ENCODE measurements around the gene AXDND1.
"Not testable (repeated sequence)": the region's sequence is repeated elsewhere in the genome, so short reads cannot be mapped to it uniquely, and the experiment has no call there.

Gene AXDND1

DNA sequence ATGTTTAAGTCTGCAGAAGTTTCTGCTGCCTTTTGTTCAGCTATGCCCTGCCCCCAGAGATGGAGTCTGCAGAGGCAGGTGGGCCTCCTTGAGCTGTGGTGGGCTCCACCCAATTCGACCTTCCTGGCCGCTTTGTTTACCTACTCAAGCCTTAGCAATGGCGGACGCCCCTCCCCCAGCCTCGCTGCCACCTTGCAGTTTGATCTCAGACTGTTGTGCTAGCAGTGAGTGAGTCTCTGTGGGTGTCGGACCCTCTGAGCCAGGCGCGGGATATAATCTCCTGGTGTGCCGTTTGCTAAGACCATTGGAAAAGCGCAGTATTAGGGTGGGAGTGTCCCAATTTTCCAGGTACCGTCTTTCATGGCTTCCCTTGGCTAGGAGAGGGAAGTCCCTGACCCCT lies 99.9 kb downstream of the AXDND1 start:
- FAIRE-seq, result not testable (repeated sequence)

DNA sequence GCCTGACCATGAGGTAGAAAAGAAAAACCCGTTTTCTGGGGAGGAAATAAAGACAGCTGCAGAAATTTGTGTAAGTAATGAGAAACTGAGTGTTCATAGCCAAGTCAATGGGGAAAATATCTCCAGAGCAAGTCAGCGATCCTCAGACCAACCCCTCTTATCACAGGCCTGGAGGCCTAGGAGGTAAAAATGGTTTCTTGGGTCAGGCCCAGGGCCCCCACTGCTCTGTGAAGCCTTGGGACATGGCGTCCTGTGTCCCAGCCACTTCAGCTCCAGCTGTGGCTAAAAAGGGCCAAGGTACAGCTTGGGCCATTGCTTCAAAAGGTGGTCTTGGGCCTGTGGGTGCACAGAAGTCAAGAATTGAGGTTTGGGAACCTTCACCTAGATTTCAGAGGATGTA lies 108.9 kb downstream of the AXDND1 start:
- no peak for FAIRE-seq

GRCh38 chr1:179476484-179476883 lies 110.7 kb downstream of the AXDND1 start:
- FAIRE-seq, result no peak

DNA sequence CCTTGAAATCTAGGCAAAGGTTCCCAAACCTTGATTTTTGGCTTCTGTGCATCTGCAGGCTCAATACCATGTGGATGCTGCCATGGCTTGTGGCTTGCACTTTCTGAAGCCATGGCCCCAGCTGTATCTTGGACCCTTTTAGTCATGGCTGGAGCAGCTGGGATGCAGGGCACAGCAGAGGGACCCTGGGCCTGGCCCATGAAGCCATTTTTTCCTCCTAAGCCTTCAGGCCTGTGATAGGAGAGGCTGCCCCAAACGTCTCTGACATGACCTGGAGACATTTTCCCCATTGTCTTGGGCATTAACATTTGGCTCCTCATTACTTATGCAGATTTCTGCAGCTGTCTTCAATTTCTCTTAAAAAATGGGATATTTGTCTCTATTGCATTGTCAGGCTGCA lies 112.6 kb downstream of the AXDND1 start:
- no peak for FAIRE-seq

DNA sequence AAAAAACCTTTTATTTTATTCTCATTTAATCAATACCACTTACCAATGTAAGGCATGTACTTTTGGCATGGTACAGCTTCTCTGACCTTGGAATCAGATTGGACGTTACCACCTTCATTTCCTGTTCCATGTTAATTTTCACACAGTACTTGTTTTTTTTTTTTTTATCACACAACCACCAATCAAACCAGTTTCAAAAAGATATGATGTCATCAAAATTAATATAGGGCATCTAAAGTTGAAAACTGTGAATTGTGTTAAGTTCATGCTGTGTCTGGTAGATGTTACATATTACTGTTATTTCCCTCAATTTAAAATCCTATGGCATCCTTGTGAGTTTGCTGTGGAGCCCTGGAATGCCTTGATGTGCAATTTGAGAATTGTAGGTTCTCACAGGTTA lies 124.8 kb downstream of the AXDND1 start:
- no peak for FAIRE-seq

DNA sequence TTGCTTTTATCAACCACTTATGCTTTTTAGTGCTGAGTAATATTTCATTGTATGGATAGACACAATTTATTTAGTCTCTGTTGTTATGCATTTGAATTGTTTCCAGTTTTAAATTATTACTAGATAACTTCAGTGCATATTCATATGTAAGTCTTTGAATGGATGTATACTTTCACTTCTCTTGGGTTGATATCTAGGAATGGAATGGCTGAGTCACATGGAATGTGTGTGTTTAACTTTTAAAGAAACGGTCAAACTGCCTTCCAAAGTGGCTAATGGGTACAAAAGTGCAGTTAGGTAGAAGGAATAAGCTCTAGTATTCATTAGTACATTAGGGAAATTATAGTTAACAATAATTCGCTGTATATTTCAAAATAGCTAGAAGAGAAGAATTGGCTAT lies 127.6 kb downstream of the AXDND1 start:
- FAIRE-seq, result no peak

DNA sequence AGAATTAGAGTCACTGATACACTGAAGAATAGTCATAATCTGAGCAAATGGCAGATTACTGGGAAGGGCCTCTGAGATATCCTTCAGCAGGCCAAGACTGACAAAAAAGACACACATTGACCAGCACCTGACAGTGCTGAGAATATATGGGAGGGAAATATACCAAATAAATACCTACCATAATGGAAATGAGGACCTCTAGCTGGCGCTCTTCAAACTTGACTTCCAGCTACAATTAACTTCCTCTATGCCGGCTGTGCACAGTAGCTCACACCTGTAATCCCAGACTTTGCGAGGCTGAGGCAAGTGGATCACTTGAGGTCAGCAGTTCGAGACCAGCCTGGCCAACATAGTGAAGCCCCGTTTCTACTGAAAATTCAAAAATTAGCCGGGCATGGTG lies 140.4 kb downstream of the AXDND1 start:
- no peak for FAIRE-seq

DNA sequence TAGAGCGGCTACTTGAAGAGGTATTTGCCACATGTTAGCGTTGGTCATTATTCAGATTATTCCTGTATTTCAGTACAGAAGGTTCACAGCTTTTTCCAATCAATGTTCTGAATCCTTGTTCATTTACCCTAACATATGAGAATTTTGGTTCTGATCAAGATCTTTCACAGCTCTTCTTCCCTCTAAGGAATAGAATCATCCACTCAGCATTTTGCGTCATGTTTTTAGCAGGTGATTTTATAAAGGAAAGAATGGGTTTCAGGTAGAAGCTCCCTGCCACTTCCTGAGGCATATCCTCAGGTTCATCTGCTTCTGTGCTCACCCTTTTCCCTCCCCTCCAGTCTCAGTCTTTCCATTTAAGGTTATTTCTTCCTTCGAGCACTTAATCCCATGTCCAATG lies 143.6 kb downstream of the AXDND1 start:
- no peak for FAIRE-seq

- no peak for FAIRE-seq
Measured at GRCh38 chr1:179510038-179510437, 144.3 kb downstream of the AXDND1 start.

GRCh38 chr1:179516976-179517705 lies 151.4 kb downstream of the AXDND1 start:
- no peak for FAIRE-seq

- FAIRE-seq, result not testable (repeated sequence)
Measured at GRCh38 chr1:179518544-179518943, 152.8 kb downstream of the AXDND1 start.

GRCh38 chr1:179529482-179530195 lies 163.9 kb downstream of the AXDND1 start:
- FAIRE-seq, result no peak

DNA sequence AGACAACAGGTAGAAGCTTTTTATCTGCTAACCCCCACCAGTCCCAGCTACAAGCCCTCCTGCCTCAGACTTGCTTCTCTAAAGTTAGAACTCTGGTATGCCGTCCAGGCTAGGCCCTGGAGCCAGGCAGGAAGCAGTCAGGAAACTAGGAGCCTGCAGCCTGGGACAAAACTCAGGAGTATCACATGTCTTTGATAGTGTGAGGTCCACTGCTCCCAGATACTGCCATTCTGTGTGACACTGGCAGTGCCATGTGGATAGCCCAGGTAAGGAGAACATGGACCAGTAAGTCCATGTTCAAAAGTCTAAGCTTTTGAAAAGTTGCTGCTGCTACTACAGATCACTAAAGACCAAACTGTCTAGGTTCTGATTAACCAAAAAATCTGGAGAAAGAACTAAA lies 164.6 kb downstream of the AXDND1 start:
- FAIRE-seq, result no peak

- FAIRE-seq, result no peak
Measured at GRCh38 chr1:179541774-179542173, 176.0 kb downstream of the AXDND1 start.

DNA sequence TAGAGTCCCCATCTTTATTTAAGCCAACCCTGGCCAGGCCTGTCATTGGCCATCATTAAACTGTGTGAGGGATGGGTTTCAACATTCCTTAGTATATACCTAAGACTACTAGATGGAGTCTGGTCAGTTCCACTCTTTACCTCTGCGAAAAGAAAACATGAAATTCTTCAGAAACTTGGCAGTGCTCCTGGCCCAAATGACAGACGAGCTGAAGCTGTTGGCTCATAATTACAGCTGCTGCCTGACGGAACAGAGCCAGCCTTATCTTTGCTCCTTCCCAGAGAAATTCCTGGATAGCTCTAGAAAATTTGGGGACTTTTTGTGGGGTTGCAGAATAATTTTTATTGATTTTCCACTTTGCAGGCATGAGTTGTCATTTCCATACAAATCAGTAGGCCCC lies 179.6 kb downstream of the AXDND1 start:
- FAIRE-seq, result no peak

- no peak for FAIRE-seq
Measured at GRCh38 chr1:179547021-179547535, 181.3 kb downstream of the AXDND1 start.

GRCh38 chr1:179548666-179549367 lies 183.0 kb downstream of the AXDND1 start:
- FAIRE-seq, result no peak

DNA sequence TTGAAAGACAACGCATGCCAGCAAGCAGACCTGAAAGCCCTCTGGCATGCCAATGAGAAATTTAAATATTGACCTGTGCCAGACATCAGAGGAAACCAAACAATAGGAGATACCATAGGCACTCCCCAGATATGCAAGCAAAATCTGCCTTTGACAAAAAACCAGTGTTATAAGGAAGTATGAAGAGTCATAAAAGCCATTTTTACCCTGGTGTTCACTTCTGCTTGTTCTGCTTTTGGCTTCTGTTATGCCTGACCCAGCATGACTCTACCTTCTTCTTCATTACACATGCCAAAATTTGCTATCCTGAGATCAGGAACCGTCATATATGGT lies 183.6 kb downstream of the AXDND1 start:
- no peak for FAIRE-seq

DNA sequence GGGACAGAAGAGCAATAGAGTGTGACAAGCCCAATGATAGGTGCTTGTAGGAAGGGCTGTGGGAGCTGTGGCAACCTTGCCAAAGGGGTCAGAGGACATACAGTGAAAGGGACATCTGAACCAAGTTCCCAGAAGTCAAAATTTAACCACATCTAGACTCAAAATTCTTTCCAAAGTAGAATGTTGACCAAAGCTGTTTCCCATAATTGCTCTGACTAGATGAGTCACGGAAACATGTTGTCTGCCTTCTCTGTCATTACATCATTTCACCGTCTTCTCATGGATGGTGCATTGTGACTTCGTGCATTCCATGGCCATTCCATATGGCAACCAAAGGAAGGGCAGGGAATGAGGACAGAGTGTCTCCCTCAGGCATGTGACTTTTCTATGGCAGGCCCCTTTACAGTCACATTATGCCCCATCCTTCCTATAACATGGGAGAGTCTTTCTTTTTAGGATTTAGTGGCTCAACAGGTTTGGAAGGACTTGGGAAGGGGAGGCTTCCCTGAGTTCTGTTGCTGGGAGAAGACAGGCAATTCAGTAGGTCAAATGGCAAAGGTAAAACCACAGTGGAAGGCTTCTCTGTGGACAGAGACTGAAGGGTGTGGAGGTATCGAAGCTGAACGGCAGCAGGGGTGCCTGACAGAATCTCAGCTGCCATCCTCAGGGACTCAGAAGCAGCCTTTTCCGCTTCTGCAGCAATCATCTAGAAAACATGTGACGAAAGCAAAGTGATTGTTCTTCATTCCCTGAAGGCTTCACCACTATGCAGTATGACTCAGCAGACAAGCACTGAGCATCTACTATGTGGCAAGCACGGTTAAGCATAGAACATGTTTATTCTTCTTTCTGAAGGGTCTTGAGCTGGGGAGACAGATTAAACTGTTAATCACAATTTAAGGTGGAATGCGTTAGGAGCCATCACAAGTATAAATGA lies 185.2 kb downstream of the AXDND1 start:
- no peak for FAIRE-seq

- no peak for FAIRE-seq
Measured at GRCh38 chr1:179554427-179554826, 188.7 kb downstream of the AXDND1 start.

DNA sequence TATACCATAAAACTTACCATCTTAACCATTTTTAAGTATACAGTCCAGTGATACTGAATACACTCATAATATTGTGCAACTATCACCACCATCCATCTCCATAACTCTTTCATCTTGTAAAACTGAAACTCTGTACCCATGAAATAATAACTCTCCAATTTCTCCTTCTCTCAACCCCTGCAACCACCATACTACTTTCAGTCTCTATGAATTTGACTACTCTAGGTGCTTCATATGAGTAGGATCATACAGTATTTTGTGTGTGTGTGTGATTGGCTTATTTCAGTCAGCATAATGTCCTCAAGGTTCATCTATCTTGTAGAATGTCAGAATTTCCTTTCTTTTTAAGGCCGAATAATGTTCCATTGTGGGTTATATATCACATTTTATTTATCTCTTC lies 192.3 kb downstream of the AXDND1 start:
- FAIRE-seq, result no peak

DNA sequence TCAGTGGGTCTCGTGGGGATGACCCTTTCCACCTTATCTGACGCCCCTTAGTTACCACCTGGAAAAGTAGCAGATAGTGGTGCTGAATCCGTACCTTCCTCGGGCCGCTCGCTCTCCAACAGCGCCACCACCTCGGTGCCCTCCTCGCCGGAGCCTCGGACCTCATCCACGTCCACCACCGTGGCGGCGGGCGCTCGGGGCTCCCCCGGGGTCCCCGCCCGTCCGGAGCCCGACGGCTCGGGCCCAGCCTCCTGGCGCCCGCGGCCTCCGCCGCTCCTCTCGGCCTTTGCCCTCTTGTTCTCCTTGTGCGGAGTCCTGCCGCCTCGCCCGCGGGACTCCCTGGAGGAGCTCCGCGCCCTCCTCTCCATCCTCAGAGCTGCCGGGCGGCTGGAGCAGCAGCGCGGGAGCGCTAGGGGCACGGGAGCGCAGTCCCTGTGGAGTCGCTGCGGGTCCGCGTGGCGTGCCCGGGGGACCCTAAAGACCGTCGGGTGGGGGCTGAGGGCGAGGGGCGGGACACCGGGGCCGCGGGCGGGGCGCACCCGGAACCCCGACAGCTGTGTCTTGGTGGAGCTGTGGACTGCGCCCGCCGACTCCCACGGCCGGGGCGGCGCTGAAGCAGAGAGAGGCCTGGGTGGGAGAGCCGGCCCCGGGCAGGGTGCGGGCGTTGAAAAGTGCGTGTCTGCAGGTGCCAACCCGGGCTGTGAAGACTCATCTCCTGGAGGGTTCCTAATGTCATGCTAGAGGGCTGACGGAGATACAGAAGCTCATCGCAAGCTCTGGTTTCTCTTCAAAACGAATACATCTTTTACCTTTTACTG lies 209.9 kb downstream of the AXDND1 start, which contains the start of gene NPHS2:
Gene NPHS2 (minus strand): TSS at position 452 of the 818 bp plus-strand sequence. CDS start 84 bp downstream, at position 368.
- no peak for FAIRE-seq

All from colon (tissue), 2 donors.